HG03442 (cell line): ENCODE measurements around the gene SQSTM1.
"Not testable (repeated sequence)": the region's sequence is repeated elsewhere in the genome, so short reads cannot be mapped to it uniquely, and the experiment has no call there.

Experiments used
- ATAC-seq: cut with Tn5 transposase; IDR thresholded peaks from one replicate; pipeline ENCODE4 v1.9.1; 2021; ENCODE audit warnings: mild to moderate bottlenecking, moderate library complexity; ENCODE audit not compliant: unreplicated experiment

The SQSTM1 gene

GRCh38 chr5:179820483-179821297 is at the start of gene SQSTM1:
Gene SQSTM1, plus strand, starts transcription at chr5:179820905. Its CDS starts 32 bp downstream, at chr5:179820937.
- peak; percentile 32 for ATAC-seq

GRCh38 chr5:179771311-179771895 is 49.3 kb upstream of the SQSTM1 start:
- no peak for ATAC-seq

DNA sequence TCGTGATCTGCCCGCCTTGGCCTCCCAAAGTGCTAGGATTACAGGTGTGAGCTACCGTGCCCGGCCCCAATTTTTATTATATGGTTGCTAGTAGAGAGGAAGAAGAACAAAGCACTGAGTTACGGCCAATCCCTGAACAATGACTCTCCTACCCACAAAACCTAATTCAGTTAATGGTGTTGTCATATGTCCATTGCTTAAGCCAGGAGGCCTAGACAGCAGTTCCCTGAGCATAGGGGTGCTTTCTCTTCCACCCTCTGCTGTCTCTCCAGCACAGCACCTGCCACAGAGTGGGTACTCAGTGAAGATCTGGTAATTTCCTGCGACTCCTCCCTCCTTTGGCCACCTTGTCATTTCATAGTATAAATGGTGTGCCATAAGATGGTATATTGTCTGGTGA is 48.4 kb upstream of the SQSTM1 start:
- ATAC-seq, result no peak

- no peak for ATAC-seq
Measured at GRCh38 chr5:179773686-179774040, 47.0 kb upstream of the SQSTM1 start.

GRCh38 chr5:179774442-179774841 is 46.3 kb upstream of the SQSTM1 start:
- no peak for ATAC-seq

DNA sequence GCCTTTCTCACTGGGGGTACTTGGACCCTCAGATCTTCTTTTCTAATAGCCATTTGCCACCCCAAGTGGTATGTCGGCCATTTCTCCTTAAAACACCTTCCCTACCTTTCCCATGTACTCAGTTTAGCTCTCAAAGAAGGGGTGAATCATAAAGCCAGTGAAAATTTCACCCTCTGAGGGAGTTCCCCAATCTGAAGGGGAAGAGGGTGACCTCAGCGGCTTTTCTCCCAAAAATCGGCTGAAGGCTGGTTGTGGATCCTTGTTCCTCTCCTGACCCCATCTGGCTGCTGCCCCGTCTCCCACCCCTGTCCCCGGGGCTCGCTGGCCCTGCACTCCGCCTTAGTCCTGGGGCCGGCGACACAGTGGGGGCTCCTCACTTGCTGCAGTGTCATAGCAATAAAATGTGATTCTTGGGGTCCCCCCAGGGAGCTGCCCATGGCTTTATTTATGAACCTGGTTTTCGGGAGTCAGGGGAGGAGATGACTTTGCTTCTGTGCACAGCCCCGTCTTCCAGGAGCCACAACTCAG is 44.2 kb upstream of the SQSTM1 start:
- no peak for ATAC-seq

DNA sequence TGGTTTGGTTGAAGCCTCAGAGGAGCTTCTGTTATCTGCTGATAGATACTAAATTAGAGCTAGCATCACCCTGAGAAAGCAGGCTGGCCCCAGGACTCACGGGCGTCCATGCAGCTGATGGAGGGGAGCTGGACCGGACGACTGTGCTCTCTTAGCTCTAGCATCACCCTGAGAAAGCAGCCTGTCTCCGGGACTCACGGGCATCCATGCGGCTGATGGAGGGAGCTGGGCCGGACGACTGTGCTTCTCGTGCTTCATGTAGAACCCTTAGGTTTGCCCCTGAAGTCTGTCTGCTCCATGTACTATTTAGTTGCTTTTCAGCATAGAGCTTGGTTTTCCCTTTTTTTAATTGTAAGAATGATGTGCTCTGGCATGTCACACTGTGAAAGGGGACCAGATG is 43.2 kb upstream of the SQSTM1 start:
- no peak for ATAC-seq

GRCh38 chr5:179777909-179778308 is 42.8 kb upstream of the SQSTM1 start:
- ATAC-seq, result no peak

DNA sequence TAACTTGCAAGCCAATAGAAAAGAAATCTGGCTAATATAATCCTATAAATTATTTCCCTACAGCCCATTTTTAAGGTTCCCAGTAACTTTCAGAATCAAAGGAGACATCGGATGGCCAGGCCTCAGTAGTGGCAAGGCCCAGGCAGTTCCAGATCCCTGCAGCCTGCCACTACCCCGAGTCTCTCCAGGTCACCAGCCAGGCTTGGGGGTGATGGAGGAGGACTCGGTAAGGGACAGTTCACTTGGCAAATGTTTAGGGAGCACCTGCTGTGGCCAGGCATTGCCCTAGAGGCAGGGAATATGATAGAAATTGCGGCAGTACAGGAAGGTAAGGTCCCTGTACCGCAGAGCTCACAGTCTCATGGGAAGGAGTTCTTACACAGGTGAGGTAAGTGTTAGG is 42.1 kb upstream of the SQSTM1 start:
- ATAC-seq, result no peak

DNA sequence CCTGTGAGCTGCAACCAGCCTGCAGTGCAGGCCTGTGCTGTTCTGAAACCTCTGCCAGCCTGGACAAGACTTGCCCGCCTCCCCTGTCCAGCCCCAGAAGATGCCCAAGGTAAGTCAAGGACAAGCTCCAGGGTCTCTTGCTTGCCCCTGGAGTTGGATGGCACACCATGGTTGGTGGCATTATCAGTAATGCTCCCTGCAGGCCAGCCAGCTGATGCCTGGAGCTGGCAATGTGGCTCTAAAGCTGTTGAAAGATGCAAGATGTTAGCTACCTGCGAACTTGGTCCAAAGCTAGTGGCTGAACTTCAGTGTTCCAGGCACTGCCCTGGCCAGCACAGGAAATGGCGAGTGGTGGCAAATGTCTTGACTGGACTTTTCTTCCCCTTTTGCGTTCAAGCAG is 40.9 kb upstream of the SQSTM1 start:
- no peak for ATAC-seq

DNA sequence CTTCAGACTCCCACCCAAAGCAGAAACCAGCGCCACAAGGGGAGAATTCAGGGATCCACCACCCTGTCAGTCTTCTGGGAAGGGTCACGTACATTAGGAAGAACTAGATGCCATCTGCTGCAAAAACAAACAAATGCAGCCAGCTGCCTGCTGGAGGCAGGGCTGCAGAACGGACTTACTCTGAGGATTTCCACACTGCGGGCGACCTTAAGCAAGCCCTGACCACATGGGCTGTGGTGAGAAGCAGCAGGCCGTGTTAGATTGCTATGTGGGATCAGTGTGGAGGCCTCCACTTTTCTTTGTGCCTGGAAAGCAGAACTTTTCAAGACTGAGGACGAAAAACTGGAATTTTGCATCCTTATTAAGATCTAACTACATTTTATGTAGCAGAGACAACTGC is 40.3 kb upstream of the SQSTM1 start:
- no peak for ATAC-seq

- ATAC-seq, result no peak
Measured at GRCh38 chr5:179781846-179782245, 38.9 kb upstream of the SQSTM1 start.

DNA sequence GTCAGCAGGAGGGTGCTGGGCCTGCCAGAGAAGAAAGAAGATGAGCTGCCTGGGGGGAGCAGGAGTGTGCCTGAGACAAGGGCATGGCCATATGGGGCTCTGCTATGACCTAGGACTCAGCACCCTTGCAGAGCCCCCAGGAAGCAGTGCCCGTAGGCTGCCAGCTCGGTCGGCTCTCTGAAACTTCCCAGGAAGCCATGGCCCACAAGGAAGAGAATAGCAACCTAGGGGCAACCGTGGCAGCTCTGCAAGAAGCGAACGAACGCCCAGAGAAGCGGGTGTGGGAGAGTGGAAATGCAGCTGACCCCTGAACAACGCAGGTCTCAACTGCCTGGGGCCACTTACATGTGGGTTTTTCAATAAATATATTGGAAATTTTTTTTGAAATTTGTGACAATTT is 37.6 kb upstream of the SQSTM1 start:
- ATAC-seq, result no peak

GRCh38 chr5:179786861-179787260 is 33.8 kb upstream of the SQSTM1 start:
- no peak for ATAC-seq

DNA sequence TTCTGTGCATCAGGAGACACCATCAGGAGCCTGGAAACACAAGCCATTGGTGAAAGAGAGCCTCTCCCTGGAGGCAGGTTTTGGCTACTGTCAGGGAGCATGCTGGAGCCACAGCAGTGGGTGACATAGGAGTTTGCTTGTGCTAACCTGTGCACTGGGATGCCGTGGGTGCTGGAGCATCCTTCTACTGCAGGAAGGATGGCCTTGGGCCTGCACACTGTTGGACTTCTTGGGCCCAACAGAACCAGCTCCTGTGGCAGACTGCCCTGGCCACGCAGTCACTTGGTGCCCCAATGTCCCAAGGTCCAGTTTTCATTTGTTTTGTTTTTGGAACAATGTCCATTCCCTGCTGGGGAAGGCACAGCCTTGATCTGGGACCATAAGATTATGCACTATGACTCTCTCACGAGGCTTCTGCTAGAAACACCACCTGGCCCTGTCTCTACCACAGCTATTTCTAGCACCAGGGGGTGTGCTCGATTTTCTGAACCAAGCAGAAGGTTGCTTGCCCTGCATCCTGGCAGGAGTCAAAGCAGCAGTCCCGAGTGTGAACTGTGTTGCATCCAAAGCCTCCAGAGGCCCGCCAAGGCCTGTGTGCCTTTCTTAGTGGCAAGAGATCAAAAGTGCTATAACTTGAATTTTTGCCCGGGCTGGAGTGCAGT is 32.4 kb upstream of the SQSTM1 start:
- ATAC-seq, result no peak

DNA sequence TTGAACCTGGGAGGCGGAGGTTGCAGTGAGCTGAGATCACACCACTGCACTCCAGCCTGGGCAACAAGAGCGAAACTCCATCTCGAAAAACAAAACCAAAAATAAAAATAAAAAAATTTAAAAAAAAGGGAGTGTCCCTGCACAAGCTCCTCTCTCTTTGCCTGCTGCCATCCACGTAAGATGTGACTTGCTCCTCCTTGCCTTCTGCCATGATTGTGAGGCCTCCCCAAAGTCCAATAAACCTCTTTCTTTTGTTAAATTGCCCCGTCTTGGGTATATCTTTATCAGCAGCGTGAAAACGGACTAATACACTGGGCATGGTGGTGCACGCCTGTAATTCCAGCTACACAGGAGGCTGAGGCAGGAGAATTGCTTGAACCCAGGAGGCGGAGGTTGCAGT is 31.4 kb upstream of the SQSTM1 start:
- not testable (repeated sequence) for ATAC-seq

- no peak for ATAC-seq
Measured at GRCh38 chr5:179791881-179792611, 28.7 kb upstream of the SQSTM1 start.

GRCh38 chr5:179792612-179793467 is 27.9 kb upstream of the SQSTM1 start:
- no peak for ATAC-seq

DNA sequence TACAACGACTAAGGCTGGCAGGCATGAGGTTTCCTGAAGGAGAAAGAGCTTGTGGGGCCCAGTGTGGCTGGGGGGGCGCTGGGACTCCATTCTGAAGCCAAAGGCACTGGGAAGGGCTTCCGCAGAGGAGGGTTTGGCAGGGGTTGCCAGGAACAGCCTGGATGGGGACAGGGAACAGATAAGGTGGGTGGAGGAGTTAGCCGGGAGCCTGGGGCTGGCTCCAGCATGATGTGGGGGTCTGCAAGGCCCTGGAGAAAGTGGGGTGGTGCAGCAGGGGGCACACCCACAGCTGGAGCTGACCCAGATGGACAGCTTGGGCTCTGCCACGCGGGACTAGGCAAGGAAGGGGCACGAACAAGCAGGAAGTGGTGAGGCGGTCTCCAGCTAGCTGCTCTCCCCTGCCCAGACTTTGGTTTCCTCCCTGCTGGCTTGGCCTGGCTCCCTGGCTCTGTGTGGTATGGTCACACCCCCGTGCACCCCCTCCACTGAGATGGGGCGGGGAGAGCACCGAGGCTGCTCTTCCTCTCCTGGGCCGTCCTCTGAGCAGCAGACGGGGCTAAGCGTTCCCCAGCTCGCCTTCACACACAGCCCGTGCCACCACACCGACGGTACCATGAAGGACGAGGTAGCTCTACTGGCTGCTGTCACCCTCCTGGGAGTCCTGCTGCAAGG is 27.1 kb upstream of the SQSTM1 start, which contains the start of gene LTC4S:
Gene LTC4S, plus strand, starts transcription at position 519 of the 672 bp plus-strand sequence. Its CDS starts 95 bp downstream, at position 614.
- no peak for ATAC-seq

- ATAC-seq, result no peak
Measured at GRCh38 chr5:179794171-179794570, 26.5 kb upstream of the SQSTM1 start.
